ENCODE results near the gene MYO1E. TPM values are rescaled to one million over a fixed set of nuclear protein-coding genes. Genes with fewer than 3 reads are reported as not detected.

MYO1E gene
- total RNA-seq, 6 experiments from 2014 or later = 45.2 to 139 (median 68.9) TPM

GRCh38 chr15:59317211-59317610 lies 55.5 kb downstream of the MYO1E start:
- no peak for ATAC-seq
- no CpG with 5 or more reads among the region's 1 CpG for WGBS (ENCODE audit: insufficient coverage, low coverage, low lambda C conversion rate, missing lambda C conversion rate)
- no peaks in the 10 kb centered on the region for H3K36me3 ChIP-seq

GRCh38 chr15:59315914-59316451 lies 56.7 kb downstream of the MYO1E start:
- peaks cover 0 to 10% (median 2%) of the 10 kb centered on the region in 4 donors for H3K4me1 ChIP-seq
- no peak overlapping the region for H3K27ac ChIP-seq
- TF ChIP-seq POLR2A (IDR thresholded peaks at IDR 0.05) (no peak), CTCF (IDR thresholded peaks at IDR 0.05) (no peak)
- DNase-seq (no peak), ATAC-seq (no peak)
- WGBS (ENCODE audit: insufficient coverage, low coverage, low lambda C conversion rate, missing lambda C conversion rate) = 73% methylated on average over 5 of the region's 6 CpGs
- no peak overlapping the region for H3K4me3 ChIP-seq
- intact Hi-C loops (cut with DNase I) = no loop called here
- no peaks in the 10 kb centered on the region for H3K36me3 ChIP-seq
- H3K27me3 ChIP-seq = no peaks in the 10 kb centered on the region
- H3K9me3 ChIP-seq = no peaks in the 10 kb centered on the region

More at GRCh38 chr15:59317211-59317610, 55.5 kb downstream of the MYO1E start:
- H3K4me1 ChIP-seq = peaks cover 0 to 10% (median 2%) of the 10 kb centered on the region in 4 donors
- no peak overlapping the region for H3K4me3 ChIP-seq
- no peak for DNase-seq
- TF ChIP-seq POLR2A (IDR thresholded peaks at IDR 0.05) = no peak
- no peak for TF ChIP-seq CTCF (IDR thresholded peaks at IDR 0.05)
- H3K27me3 ChIP-seq = no peaks in the 10 kb centered on the region
- intact Hi-C loops (cut with DNase I) = no loop called here
- H3K27ac ChIP-seq = no peak overlapping the region
- no peaks in the 10 kb centered on the region for H3K9me3 ChIP-seq

- H3K9me3 ChIP-seq = no peaks in the 10 kb centered on the region
- H3K4me3 ChIP-seq = no peak overlapping the region
- 36% methylated on average over 4 of the region's 6 CpGs for WGBS (ENCODE audit: insufficient coverage, low coverage, low lambda C conversion rate, missing lambda C conversion rate)
- ATAC-seq (peak; percentile 90 to 96 (median 94)), DNase-seq (peak; percentile 85 to 92 (median 88))
- peak overlapping the region in 1 of 3 donors; percentile 44 for H3K27ac ChIP-seq
- TF ChIP-seq CTCF (IDR thresholded peaks at IDR 0.05) = no peak
- TF ChIP-seq POLR2A (IDR thresholded peaks at IDR 0.05) = no peak
- peaks cover 0 to 10% (median 2%) of the 10 kb centered on the region in 4 donors for H3K4me1 ChIP-seq
- no peaks in the 10 kb centered on the region for H3K27me3 ChIP-seq
- intact Hi-C loops (cut with DNase I) = no loop called here
- no peaks in the 10 kb centered on the region for H3K36me3 ChIP-seq
These were observed 58.9 kb downstream of the MYO1E start for GRCh38 chr15:59313641-59314332.

- 46% methylated on average over 7 of the region's 7 CpGs for WGBS (ENCODE audit: insufficient coverage, low coverage, low lambda C conversion rate, missing lambda C conversion rate)
- TF ChIP-seq CTCF (IDR thresholded peaks at IDR 0.05) = no peak
- no peak for TF ChIP-seq POLR2A (IDR thresholded peaks at IDR 0.05)
- H3K9me3 ChIP-seq = no peaks in the 10 kb centered on the region
- no peak overlapping the region for H3K27ac ChIP-seq
- peaks cover 0 to 10% (median 3%) of the 10 kb centered on the region in 4 donors for H3K4me1 ChIP-seq
- intact Hi-C loops (cut with DNase I) = no loop called here
- H3K4me3 ChIP-seq = no peak overlapping the region
- ATAC-seq (no peak), DNase-seq (no peak)
- no peaks in the 10 kb centered on the region for H3K27me3 ChIP-seq
- no peaks in the 10 kb centered on the region for H3K36me3 ChIP-seq
These were observed 60.5 kb downstream of the MYO1E start for GRCh38 chr15:59312205-59312604.
